ENCODE results near the gene ASIC4. TPM values are rescaled to one million over a fixed set of nuclear protein-coding genes. Genes with fewer than 3 reads are reported as not detected.
A peak's percentile ranks its signal among the peaks of the same experiment; 100 is the strongest.

Gene ASIC4
- total and polyA plus RNA-seq, 7 experiments from 2014 or later: 0.12 to 0.49 (median 0.17) TPM; not detected in 3

GRCh38 chr2:219523031-219523671 lies 8.9 kb downstream of the ASIC4 start:
- Mint-ChIP-seq H3K9me3 (peaks cover 0 to 2% (median 0%) of the 10 kb centered on the region in 11 donors), H3K4me1 (peaks cover 3 to 23% (median 18%) of the 10 kb centered on the region in 7 donors), H3K27ac (no peak overlapping the region), H3K27me3 (peaks cover 71 to 85% (median 78%) of the 10 kb centered on the region in 5 donors), H3K36me3 (no peaks in the 10 kb centered on the region), H3K4me3 (peak overlapping the region in 8 of 10 donors; percentile 8 to 78 (median 62))
- DNase-seq (no peak), ATAC-seq (no peak)
- no peaks in the 10 kb centered on the region for H3K9me3 ChIP-seq (ENCODE audit: control insufficient read depth in 2 of 3, low read length in 3 of 3)
- peaks cover 0 to 33% of the 10 kb centered on the region in 2 donors for H3K27me3 ChIP-seq (ENCODE audit: control insufficient read depth in 2 of 2, insufficient read depth in 2 of 2, low read length in 2 of 2)
- no peaks in the 10 kb centered on the region for H3K36me3 ChIP-seq (ENCODE audit: control insufficient read depth in 2 of 3, insufficient read depth in 3 of 3, low read length in 3 of 3)
- ChIA-PET POLR2A (no interaction called here), CTCF (no interaction called here)
- no peak overlapping the region for H3K4me3 ChIP-seq (ENCODE audit: low read length)
- intact Hi-C loops (cut with micrococcal nuclease): no loop called here
- no peak overlapping the region for H3K27ac ChIP-seq (ENCODE audit: low read depth, low read length)
- peaks cover 0 to 5% of the 10 kb centered on the region in 2 donors for H3K4me1 ChIP-seq (ENCODE audit: control insufficient read depth in 2 of 2, insufficient read depth in 2 of 2, low read length in 2 of 2)

DNA sequence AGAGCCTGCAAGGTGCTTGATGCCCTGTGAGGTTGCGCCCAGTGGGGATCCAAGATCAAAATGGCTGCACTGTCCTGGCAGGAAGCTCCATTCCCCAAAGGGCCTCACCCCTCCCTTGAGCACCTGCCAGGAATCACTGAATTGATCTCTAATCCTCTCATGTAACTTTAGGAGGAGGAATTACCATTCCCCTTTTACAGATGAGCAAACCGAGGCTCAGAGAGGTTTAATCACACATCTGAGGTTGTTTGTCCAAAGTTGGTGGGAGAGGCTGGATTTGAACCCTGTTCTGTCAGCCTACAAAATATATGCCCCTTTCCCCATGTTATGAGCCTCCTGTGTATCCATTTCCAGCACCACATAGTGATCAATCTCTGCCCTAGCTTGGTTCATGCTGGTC lies 10.5 kb downstream of the ASIC4 start:
- no peaks in the 10 kb centered on the region for H3K36me3 ChIP-seq (ENCODE audit: control insufficient read depth in 2 of 3, insufficient read depth in 3 of 3, low read length in 3 of 3)
- peaks cover 0 to 5% of the 10 kb centered on the region in 2 donors for H3K4me1 ChIP-seq (ENCODE audit: control insufficient read depth in 2 of 2, insufficient read depth in 2 of 2, low read length in 2 of 2)
- CTCF ChIA-PET: no interaction called here
- intact Hi-C loops (cut with micrococcal nuclease): no loop called here
- POLR2A ChIA-PET: no interaction called here
- no peak overlapping the region for H3K4me3 ChIP-seq (ENCODE audit: low read length)
- ATAC-seq (no peak), DNase-seq (no peak)
- H3K27me3 ChIP-seq (ENCODE audit: control insufficient read depth in 2 of 2, insufficient read depth in 2 of 2, low read length in 2 of 2): peaks cover 0 to 43% of the 10 kb centered on the region in 2 donors
- peaks cover 3 to 23% (median 18%) of the 10 kb centered on the region in 7 donors for H3K4me1 Mint-ChIP-seq
- no peak overlapping the region for H3K27ac Mint-ChIP-seq
- H3K36me3 Mint-ChIP-seq: no peaks in the 10 kb centered on the region
- H3K4me3 Mint-ChIP-seq: no peak overlapping the region
- peaks cover 81 to 86% (median 83%) of the 10 kb centered on the region in 5 donors for H3K27me3 Mint-ChIP-seq
- H3K9me3 ChIP-seq (ENCODE audit: control insufficient read depth in 2 of 3, low read length in 3 of 3): no peaks in the 10 kb centered on the region
- H3K9me3 Mint-ChIP-seq: peaks cover 0 to 2% (median 0%) of the 10 kb centered on the region in 11 donors
- H3K27ac ChIP-seq (ENCODE audit: low read depth, low read length): no peak overlapping the region

GRCh38 chr2:219525533-219526232 lies 11.4 kb downstream of the ASIC4 start:
- H3K9me3 Mint-ChIP-seq: peaks cover 0 to 2% (median 0%) of the 10 kb centered on the region in 11 donors
- peaks cover 83 to 89% (median 83%) of the 10 kb centered on the region in 5 donors for H3K27me3 Mint-ChIP-seq
- H3K36me3 Mint-ChIP-seq: no peaks in the 10 kb centered on the region
- intact Hi-C loops (cut with micrococcal nuclease): no loop called here
- no peaks in the 10 kb centered on the region for H3K9me3 ChIP-seq (ENCODE audit: control insufficient read depth in 2 of 3, low read length in 3 of 3)
- peaks cover 3 to 26% (median 18%) of the 10 kb centered on the region in 7 donors for H3K4me1 Mint-ChIP-seq
- ATAC-seq (no peak), DNase-seq (no peak)
- ChIA-PET POLR2A (no interaction called here), CTCF (interaction anchor here (0.9 to 1.9 kb wide), 2 partner anchors 14 to 30 kb away, joined by 4 to 5 read pairs; a partner anchor contains a TSS)
- H3K4me1 ChIP-seq (ENCODE audit: control insufficient read depth in 2 of 2, insufficient read depth in 2 of 2, low read length in 2 of 2): peaks cover 0 to 12% of the 10 kb centered on the region in 2 donors
- no peak overlapping the region for H3K4me3 ChIP-seq (ENCODE audit: low read length)
- H3K27ac Mint-ChIP-seq: no peak overlapping the region
- no peak overlapping the region for H3K27ac ChIP-seq (ENCODE audit: low read depth, low read length)
- H3K36me3 ChIP-seq (ENCODE audit: control insufficient read depth in 2 of 3, insufficient read depth in 3 of 3, low read length in 3 of 3): no peaks in the 10 kb centered on the region
- peaks cover 2 to 49% of the 10 kb centered on the region in 2 donors for H3K27me3 ChIP-seq (ENCODE audit: control insufficient read depth in 2 of 2, insufficient read depth in 2 of 2, low read length in 2 of 2)
- H3K4me3 Mint-ChIP-seq: peak overlapping the region in 1 of 10 donors; percentile 39

DNA sequence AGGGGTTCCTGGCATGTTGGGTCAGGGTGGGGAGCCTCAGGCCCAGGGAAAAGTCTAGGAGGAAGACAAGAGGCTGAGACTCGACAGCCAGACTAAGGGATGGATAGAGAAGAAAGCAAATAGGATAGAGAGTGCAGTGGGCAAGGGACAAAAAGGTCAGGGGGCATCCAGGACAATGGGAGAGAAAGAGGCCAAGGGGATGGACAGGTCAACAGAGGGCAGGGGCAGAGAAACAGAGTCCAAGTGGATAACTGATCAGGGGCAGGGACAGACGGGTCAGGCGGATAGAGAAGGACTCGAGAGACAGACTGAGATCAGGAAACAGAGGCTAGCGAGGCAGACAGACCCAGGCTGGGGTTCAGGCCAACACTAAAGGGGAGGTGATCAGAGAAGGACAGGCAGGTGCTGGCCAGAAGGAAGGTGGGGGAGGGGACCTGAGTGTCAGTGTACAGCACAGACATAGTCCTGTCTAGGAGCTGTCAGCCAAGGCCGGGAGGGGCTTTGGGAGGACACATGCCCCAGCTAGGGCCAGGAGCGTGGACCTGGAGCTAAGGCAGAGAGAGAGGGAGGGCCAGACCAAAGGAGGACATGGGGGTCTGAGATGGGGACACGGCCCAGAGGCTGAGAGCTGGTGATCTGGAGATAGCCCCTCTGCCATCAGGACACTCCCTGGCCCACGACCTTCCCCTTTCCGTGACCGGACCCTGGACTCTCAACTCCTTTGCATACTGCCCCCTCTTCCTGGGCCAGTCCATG lies 12.2 kb downstream of the ASIC4 start:
- Histone ChIP-seq H3K27ac (ENCODE audit: low read depth, low read length) (no peak overlapping the region), H3K27me3 (ENCODE audit: control insufficient read depth in 2 of 2, insufficient read depth in 2 of 2, low read length in 2 of 2) (peaks cover 3 to 47% of the 10 kb centered on the region in 2 donors), H3K4me1 (ENCODE audit: control insufficient read depth in 2 of 2, insufficient read depth in 2 of 2, low read length in 2 of 2) (peaks cover 0 to 12% of the 10 kb centered on the region in 2 donors), H3K36me3 (ENCODE audit: control insufficient read depth in 2 of 3, insufficient read depth in 3 of 3, low read length in 3 of 3) (no peaks in the 10 kb centered on the region), H3K4me3 (ENCODE audit: low read length) (no peak overlapping the region), H3K9me3 (ENCODE audit: control insufficient read depth in 2 of 3, low read length in 3 of 3) (no peaks in the 10 kb centered on the region)
- ATAC-seq (no peak), DNase-seq (no peak)
- ChIA-PET CTCF (interaction anchor here (0.6 to 4.8 kb wide), 5 partner anchors 13 to 92 kb away, joined by 4 to 60 read pairs (median 4); partner anchors contain the start of gene GMPPA), POLR2A (no interaction called here)
- peaks cover 3 to 22% (median 15%) of the 10 kb centered on the region in 7 donors for H3K4me1 Mint-ChIP-seq
- intact Hi-C loops (cut with micrococcal nuclease): no loop called here
- peaks cover 82 to 89% (median 84%) of the 10 kb centered on the region in 5 donors for H3K27me3 Mint-ChIP-seq
- H3K4me3 Mint-ChIP-seq: no peak overlapping the region
- peaks cover 0 to 2% (median 0%) of the 10 kb centered on the region in 11 donors for H3K9me3 Mint-ChIP-seq
- H3K36me3 Mint-ChIP-seq: no peaks in the 10 kb centered on the region
- H3K27ac Mint-ChIP-seq: no peak overlapping the region

DNA sequence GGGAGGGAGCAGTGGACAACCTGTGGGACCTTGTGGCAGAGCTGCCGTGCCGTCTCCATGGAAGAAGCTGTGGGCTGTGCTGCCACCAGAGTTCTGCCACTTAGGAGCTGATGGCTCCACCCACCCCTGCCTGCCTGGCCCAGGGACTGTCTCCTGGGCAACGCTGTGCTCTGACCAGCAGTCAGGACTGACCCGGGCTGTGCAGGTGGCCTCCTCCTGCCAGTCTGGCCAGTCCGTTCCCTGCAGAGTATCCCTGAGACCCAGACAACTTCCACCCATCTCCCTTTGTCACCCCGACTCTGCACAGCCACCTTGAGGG lies 12.8 kb downstream of the ASIC4 start:
- no peak for DNase-seq
- Histone ChIP-seq H3K9me3 (ENCODE audit: control insufficient read depth in 2 of 3, low read length in 3 of 3) (no peaks in the 10 kb centered on the region), H3K4me1 (ENCODE audit: control insufficient read depth in 2 of 2, insufficient read depth in 2 of 2, low read length in 2 of 2) (peaks cover 0 to 12% of the 10 kb centered on the region in 2 donors), H3K27me3 (ENCODE audit: control insufficient read depth in 2 of 2, insufficient read depth in 2 of 2, low read length in 2 of 2) (peaks cover 3 to 42% of the 10 kb centered on the region in 2 donors), H3K27ac (ENCODE audit: low read depth, low read length) (no peak overlapping the region), H3K4me3 (ENCODE audit: low read length) (no peak overlapping the region), H3K36me3 (ENCODE audit: control insufficient read depth in 2 of 3, insufficient read depth in 3 of 3, low read length in 3 of 3) (no peaks in the 10 kb centered on the region)
- CTCF ChIA-PET: interaction anchor here (0.6 to 4.8 kb wide), 6 partner anchors 13 to 91 kb away, joined by 3 to 60 read pairs (median 4); partner anchors contain the start of gene GMPPA
- Mint-ChIP-seq H3K4me3 (no peak overlapping the region), H3K27me3 (peaks cover 77 to 88% (median 79%) of the 10 kb centered on the region in 5 donors), H3K27ac (no peak overlapping the region), H3K4me1 (peaks cover 1 to 17% (median 10%) of the 10 kb centered on the region in 7 donors), H3K9me3 (peaks cover 0 to 2% (median 0%) of the 10 kb centered on the region in 11 donors), H3K36me3 (no peaks in the 10 kb centered on the region)
- POLR2A ChIA-PET: interaction anchor here (0.7 kb wide), 1 partner anchor 32 kb away, joined by 3 read pairs; no protein-coding TSS in a partner anchor
- intact Hi-C loops (cut with micrococcal nuclease): no loop called here
- ATAC-seq: no peak

DNA sequence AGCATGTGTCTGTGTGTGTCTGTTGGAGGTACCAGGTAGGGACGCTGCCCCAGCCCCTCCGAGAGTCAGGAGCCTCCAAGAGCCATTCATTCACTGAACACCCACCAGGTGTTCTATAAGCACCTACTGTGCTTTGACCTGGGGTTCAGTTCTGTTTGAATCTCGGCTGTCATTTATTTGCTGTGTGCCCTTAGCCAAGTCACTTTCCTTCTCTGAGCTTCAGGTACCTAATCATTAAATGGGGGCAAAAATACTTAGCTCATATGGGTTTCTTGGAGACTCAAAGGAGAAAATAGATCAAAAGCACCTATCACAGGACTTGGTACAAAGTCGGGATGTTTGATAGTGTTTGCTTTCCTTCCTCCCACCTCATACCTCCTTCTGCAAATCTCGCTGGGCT lies 13.2 kb downstream of the ASIC4 start:
- Mint-ChIP-seq H3K4me3 (no peak overlapping the region), H3K36me3 (no peaks in the 10 kb centered on the region), H3K27me3 (peaks cover 76 to 87% (median 77%) of the 10 kb centered on the region in 5 donors), H3K9me3 (peaks cover 0 to 2% (median 0%) of the 10 kb centered on the region in 11 donors), H3K4me1 (peaks cover 0 to 14% (median 7%) of the 10 kb centered on the region in 7 donors), H3K27ac (no peak overlapping the region)
- Histone ChIP-seq H3K4me3 (ENCODE audit: low read length) (no peak overlapping the region), H3K9me3 (ENCODE audit: control insufficient read depth in 2 of 3, low read length in 3 of 3) (no peaks in the 10 kb centered on the region), H3K4me1 (ENCODE audit: control insufficient read depth in 2 of 2, insufficient read depth in 2 of 2, low read length in 2 of 2) (peaks cover 0 to 12% of the 10 kb centered on the region in 2 donors), H3K27ac (ENCODE audit: low read depth, low read length) (no peak overlapping the region), H3K36me3 (ENCODE audit: control insufficient read depth in 2 of 3, insufficient read depth in 3 of 3, low read length in 3 of 3) (no peaks in the 10 kb centered on the region), H3K27me3 (ENCODE audit: control insufficient read depth in 2 of 2, insufficient read depth in 2 of 2, low read length in 2 of 2) (peaks cover 3 to 41% of the 10 kb centered on the region in 2 donors)
- DNase-seq: no peak
- POLR2A ChIA-PET: interaction anchor here (0.7 kb wide), 2 partner anchors 32 to 731 kb away, joined by 3 read pairs; no protein-coding TSS in a partner anchor
- no peak for ATAC-seq
- CTCF ChIA-PET: interaction anchor here (0.9 to 5.0 kb wide), 9 partner anchors 12 to 125 kb away, joined by 3 to 67 read pairs (median 3); partner anchors contain the start of gene GMPPA
- intact Hi-C loops (cut with micrococcal nuclease): no loop called here

Data from naive thymus-derived CD4-positive, alpha-beta T cell (primary cell).